NCI-H2171 (cell line): ENCODE data around the gene PIANP.

Experiments
- DNase-seq: peaks from one replicate; lab custom pipeline; 2025; lab: John Stamatoyannopoulos, UW

Gene PIANP

GRCh38 chr12:6667559-6668210, 32.9 kb downstream of the PIANP start:
- peak; percentile 73 for DNase-seq

- no peak for DNase-seq
These were observed 34.4 kb downstream of the PIANP start for GRCh38 chr12:6666211-6666610.

GRCh38 chr12:6664902-6665301, 35.7 kb downstream of the PIANP start:
- no peak for DNase-seq

- DNase-seq, result peak; percentile 100
These were observed 37.5 kb downstream of the PIANP start, which contains the start of gene ING4 for GRCh38 chr12:6662906-6663742. Gene ING4, minus strand, starts transcription at chr12:6663119. Its CDS starts 18 bp downstream, at chr12:6663101.

GRCh38 chr12:6662602-6662905, 38.1 kb downstream of the PIANP start:
- peak; percentile 97 for DNase-seq

- no peak for DNase-seq
These were observed 46.6 kb downstream of the PIANP start for GRCh38 chr12:6653987-6654386.

GRCh38 chr12:6653342-6653741, 47.3 kb downstream of the PIANP start:
- DNase-seq, result no peak

GRCh38 chr12:6652391-6652790, 48.2 kb downstream of the PIANP start:
- DNase-seq, result no peak

GRCh38 chr12:6650832-6651231, 49.8 kb downstream of the PIANP start:
- DNase-seq, result no peak

GRCh38 chr12:6647083-6647604, 53.5 kb downstream of the PIANP start, which contains the start of gene ACRBP:
Gene ACRBP, minus strand, starts transcription at chr12:6647432. Its CDS starts 66 bp downstream, at chr12:6647366.
- DNase-seq, result no peak

GRCh38 chr12:6646276-6647082, 54.1 kb downstream of the PIANP start:
- DNase-seq, result no peak

- no peak for DNase-seq
These were observed 55.7 kb downstream of the PIANP start for GRCh38 chr12:6644903-6645302.

- DNase-seq, result no peak
These were observed 56.4 kb downstream of the PIANP start for GRCh38 chr12:6644257-6644596.
